ENCODE data around the gene GM2A.
A peak's percentile ranks its signal among the peaks of the same experiment; 100 is the strongest.

Gene GM2A

DNA sequence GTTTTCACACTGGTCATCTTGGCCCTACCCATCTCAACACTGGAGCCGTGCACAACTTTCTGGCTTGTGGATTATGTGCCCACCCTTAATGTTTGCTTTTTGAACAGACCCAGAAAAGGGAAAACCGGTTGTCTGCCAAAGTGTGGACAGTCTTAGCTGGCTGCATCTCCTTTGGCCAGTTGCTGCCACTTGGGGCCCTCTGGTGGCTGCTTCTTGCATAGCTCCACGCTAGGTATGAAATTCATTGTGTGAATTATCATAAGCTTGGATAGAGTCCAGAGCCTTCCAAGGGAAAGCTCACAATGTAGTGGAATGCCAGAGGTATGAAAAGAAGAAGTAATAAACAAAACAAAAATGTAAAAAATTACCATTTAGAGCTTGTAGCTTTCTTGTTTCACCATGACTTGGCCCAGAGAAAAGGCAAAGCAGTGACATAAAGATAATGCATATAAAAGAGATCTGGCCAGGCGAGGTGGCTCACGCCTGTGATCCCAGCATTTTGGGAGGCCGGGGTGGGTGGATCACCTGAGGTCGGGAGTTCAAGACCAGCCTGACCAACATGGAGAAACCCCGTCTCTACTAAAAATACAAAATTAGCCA lies 63.1 kb downstream of the GM2A start:
- Histone ChIP-seq H3K4me2 (ENCODE audit: low read length) (no peak overlapping the region), H3K4me3 (ENCODE audit: low read depth, low read length, poor library complexity, severe bottlenecking) (no peak overlapping the region), H3K79me2 (ENCODE audit: insufficient read depth, low read length) (no peaks in the 10 kb centered on the region), H3K36me3 (ENCODE audit: insufficient read depth, low read length) (no peaks in the 10 kb centered on the region), H3K27me3 (ENCODE audit: insufficient read depth, low read length) (no peaks in the 10 kb centered on the region), H3K9me3 (ENCODE audit: low read length) (no peaks in the 10 kb centered on the region), H3K4me1 (ENCODE audit: insufficient read depth, low read length, severe bottlenecking) (no peaks in the 10 kb centered on the region), H3F3A (ENCODE audit: insufficient read depth, low read length) (no peaks in the 10 kb centered on the region), H3K27ac (ENCODE audit: low read depth, low read length, poor library complexity, severe bottlenecking) (no peak overlapping the region), H3K9me2 (ENCODE audit: low read depth, low read length) (no peaks in the 10 kb centered on the region), H2AFZ (ENCODE audit: low read length) (no peak overlapping the region), H4K20me1 (ENCODE audit: insufficient read depth, low read length) (no peaks in the 10 kb centered on the region), H3K9ac (ENCODE audit: low read length) (no peak overlapping the region)
- TF ChIP-seq EZH2 (IDR thresholded peaks at IDR 0.05; ENCODE audit: borderline replicate concordance, low read length) (no peak), CTCF (IDR thresholded peaks at IDR 0.05; ENCODE audit: low read length) (peak; percentile 96)

DNA sequence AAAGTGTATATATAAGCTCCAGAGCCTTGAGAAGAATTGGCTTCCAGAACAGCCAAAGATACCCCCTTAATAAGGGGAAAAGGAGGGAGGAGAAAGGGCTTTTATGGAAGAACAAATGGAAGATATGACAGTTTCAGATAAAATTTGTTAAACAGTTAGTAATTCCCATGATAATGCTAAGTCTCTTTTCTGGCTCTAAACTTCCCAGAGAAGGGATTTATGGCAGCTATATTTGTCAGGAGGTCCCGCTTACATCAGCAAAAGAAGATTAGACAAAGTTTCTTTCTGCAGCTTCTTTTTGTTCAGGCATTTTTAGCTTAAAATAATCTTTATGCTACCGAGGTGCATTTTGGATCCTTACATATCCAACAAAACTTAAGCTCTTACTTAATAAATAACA lies 64.9 kb downstream of the GM2A start:
- H3K4me2 ChIP-seq (ENCODE audit: low read length), result no peak overlapping the region
- no peak overlapping the region for H3K4me3 ChIP-seq (ENCODE audit: low read depth, low read length, poor library complexity, severe bottlenecking)
- H3K9me2 ChIP-seq (ENCODE audit: low read depth, low read length), result no peaks in the 10 kb centered on the region
- H3K9ac ChIP-seq (ENCODE audit: low read length), result no peak overlapping the region
- no peak overlapping the region for H2AFZ ChIP-seq (ENCODE audit: low read length)
- H3K27me3 ChIP-seq (ENCODE audit: insufficient read depth, low read length), result no peaks in the 10 kb centered on the region
- H3K4me1 ChIP-seq (ENCODE audit: insufficient read depth, low read length, severe bottlenecking), result no peaks in the 10 kb centered on the region
- H4K20me1 ChIP-seq (ENCODE audit: insufficient read depth, low read length), result no peaks in the 10 kb centered on the region
- no peaks in the 10 kb centered on the region for H3F3A ChIP-seq (ENCODE audit: insufficient read depth, low read length)
- H3K36me3 ChIP-seq (ENCODE audit: insufficient read depth, low read length), result no peaks in the 10 kb centered on the region
- no peak for TF ChIP-seq CTCF (IDR thresholded peaks at IDR 0.05; ENCODE audit: low read length)
- no peak for TF ChIP-seq EZH2 (IDR thresholded peaks at IDR 0.05; ENCODE audit: borderline replicate concordance, low read length)
- no peak overlapping the region for H3K27ac ChIP-seq (ENCODE audit: low read depth, low read length, poor library complexity, severe bottlenecking)
- H3K79me2 ChIP-seq (ENCODE audit: insufficient read depth, low read length), result no peaks in the 10 kb centered on the region
- H3K9me3 ChIP-seq (ENCODE audit: low read length), result no peaks in the 10 kb centered on the region

DNA sequence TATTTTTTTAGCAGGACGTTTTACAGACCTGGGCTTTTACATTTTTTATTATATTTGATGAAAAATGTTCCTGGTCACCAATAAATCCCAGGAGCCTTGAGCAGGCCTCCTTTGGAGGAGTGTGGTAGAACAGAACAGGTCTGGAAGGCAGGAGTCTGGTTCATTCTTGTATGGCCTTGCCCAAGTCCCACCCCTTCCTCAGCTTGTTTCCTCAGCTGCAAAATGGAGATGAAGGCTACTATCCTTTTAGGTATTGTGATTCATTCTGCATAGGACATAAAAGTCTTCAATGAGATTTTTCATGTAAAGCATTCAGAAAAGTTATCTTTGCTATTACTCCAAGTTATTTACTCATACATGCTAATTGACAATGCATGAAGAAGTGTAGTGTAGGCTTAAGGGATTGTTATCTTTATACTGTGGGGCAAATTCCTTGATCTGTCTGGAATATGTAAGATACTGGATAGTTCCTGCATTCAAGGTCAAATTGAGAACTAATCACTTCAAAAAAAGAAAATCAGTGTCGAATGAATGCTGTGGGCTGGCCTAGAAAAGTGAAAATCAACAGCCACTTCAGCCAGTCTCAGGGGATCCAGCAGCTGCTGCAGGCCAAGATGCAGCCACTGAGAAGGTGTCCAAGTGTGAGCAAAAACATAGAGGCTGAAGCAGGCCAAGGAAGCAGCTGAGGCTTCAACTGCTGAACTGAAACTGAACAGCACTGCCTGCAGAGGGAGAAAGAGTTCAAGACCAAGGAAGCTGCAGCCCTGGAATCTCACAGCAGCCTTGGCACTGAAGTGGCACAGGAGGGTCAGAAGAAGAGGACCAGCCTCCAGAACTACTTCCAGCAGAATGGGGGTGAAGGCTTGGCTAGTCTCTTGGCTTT lies 66.1 kb downstream of the GM2A start:
- TF ChIP-seq EZH2 (IDR thresholded peaks at IDR 0.05; ENCODE audit: borderline replicate concordance, low read length), result no peak
- no peak; the same call in 1 of the 2 replicates for TF ChIP-seq CTCF (IDR thresholded peaks at IDR 0.05; ENCODE audit: low read length)
- no peak overlapping the region for H3K4me2 ChIP-seq (ENCODE audit: low read length)
- H3K27ac ChIP-seq (ENCODE audit: low read depth, low read length, poor library complexity, severe bottlenecking), result no peak overlapping the region
- no peaks in the 10 kb centered on the region for H4K20me1 ChIP-seq (ENCODE audit: insufficient read depth, low read length)
- H3K9ac ChIP-seq (ENCODE audit: low read length), result no peak overlapping the region
- H3K9me2 ChIP-seq (ENCODE audit: low read depth, low read length), result no peaks in the 10 kb centered on the region
- no peak overlapping the region for H2AFZ ChIP-seq (ENCODE audit: low read length)
- no peak overlapping the region for H3K4me3 ChIP-seq (ENCODE audit: low read depth, low read length, poor library complexity, severe bottlenecking)
- H3F3A ChIP-seq (ENCODE audit: insufficient read depth, low read length), result no peaks in the 10 kb centered on the region
- H3K4me1 ChIP-seq (ENCODE audit: insufficient read depth, low read length, severe bottlenecking), result no peaks in the 10 kb centered on the region
- H3K79me2 ChIP-seq (ENCODE audit: insufficient read depth, low read length), result no peaks in the 10 kb centered on the region
- H3K27me3 ChIP-seq (ENCODE audit: insufficient read depth, low read length), result peaks cover 4% of the 10 kb centered on the region; the same call in 1 of the 2 replicates
- H3K36me3 ChIP-seq (ENCODE audit: insufficient read depth, low read length), result no peaks in the 10 kb centered on the region
- no peaks in the 10 kb centered on the region for H3K9me3 ChIP-seq (ENCODE audit: low read length)
